ENCODE data around the gene DCST2. TPM values are rescaled to one million over a fixed set of nuclear protein-coding genes. Genes with fewer than 3 reads are reported as not detected.
A peak's percentile ranks its signal among the peaks of the same experiment; 100 is the strongest.

DCST2 gene
- total and polyA plus RNA-seq, 9 donors = 0.17 to 1.4 (median 1.1) TPM; not detected in 1

DNA sequence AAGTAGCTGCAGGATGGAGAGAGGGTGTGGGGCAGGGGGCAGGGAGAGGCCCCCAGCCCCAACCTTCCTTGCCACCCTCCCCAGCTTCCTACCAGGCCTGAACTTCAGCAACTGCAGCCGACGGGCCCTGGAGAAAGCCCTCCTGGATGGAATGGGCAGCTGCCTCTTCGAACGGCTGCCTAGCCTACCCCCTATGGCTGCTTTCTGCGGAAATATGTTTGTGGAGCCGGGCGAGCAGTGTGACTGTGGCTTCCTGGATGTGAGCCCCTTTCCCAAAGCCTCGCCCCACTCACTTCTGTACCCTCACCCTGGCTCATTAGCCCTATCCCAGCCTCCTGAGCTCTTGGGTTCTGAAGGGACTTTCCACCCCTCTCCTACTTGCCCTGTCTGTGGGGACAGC is 23.5 kb upstream of the DCST2 start:
- Histone ChIP-seq H3K27me3 (no peaks in the 10 kb centered on the region), H3K9me3 (no peaks in the 10 kb centered on the region), H3K4me1 (ENCODE audit: insufficient read depth) (peaks cover 7% of the 10 kb centered on the region), H3K4me3 (no peak overlapping the region), H3K27ac (no peak overlapping the region), H3K36me3 (no peaks in the 10 kb centered on the region)
- TF ChIP-seq, protein P1, sequence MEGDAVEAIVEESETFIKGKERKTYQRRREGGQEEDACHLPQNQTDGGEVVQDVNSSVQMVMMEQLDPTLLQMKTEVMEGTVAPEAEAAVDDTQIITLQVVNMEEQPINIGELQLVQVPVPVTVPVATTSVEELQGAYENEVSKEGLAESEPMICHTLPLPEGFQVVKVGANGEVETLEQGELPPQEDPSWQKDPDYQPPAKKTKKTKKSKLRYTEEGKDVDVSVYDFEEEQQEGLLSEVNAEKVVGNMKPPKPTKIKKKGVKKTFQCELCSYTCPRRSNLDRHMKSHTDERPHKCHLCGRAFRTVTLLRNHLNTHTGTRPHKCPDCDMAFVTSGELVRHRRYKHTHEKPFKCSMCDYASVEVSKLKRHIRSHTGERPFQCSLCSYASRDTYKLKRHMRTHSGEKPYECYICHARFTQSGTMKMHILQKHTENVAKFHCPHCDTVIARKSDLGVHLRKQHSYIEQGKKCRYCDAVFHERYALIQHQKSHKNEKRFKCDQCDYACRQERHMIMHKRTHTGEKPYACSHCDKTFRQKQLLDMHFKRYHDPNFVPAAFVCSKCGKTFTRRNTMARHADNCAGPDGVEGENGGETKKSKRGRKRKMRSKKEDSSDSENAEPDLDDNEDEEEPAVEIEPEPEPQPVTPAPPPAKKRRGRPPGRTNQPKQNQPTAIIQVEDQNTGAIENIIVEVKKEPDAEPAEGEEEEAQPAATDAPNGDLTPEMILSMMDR (IDR thresholded peaks at IDR 0.05) = no peak
- TF ChIP-seq EP300 (IDR thresholded peaks at IDR 0.05) = no peak
- 92 to 95% (median 94%) methylated on average over 8 of the region's 8 CpGs for WGBS, 3 donors
- intact Hi-C loops (cut with DNase I) = loop anchor here in 1 of 4 donors (10.0 kb wide), 1 partner anchor 492 kb away; the partner anchor contains the start of gene CHRNB2
- DNase-seq = no peak

GRCh38 chr1:155053531-155054105 is 20.0 kb upstream of the DCST2 start:
- Histone ChIP-seq H3K9me3 (no peaks in the 10 kb centered on the region), H3K27me3 (no peaks in the 10 kb centered on the region), H3K4me1 (ENCODE audit: insufficient read depth) (peaks cover 6% of the 10 kb centered on the region), H3K4me3 (no peak overlapping the region), H3K27ac (no peak overlapping the region), H3K36me3 (no peaks in the 10 kb centered on the region)
- 88 to 93% (median 93%) methylated on average over 7 of the region's 7 CpGs for WGBS, 3 donors
- no peak for DNase-seq
- TF ChIP-seq, protein P1 (IDR thresholded peaks at IDR 0.05) = no peak
- TF ChIP-seq POLR2A (IDR thresholded peaks at IDR 0.05) = no peak
- TF ChIP-seq EP300 (IDR thresholded peaks at IDR 0.05) = no peak
- intact Hi-C loops (cut with DNase I) = loop anchor here in 3 of 4 donors (5.0 to 10.0 kb wide), 4 partner anchors 36 to 489 kb away; partner anchors contain the start of genes CHRNB2 (in 1 of the 3), CKS1B (in 1 of the 3) and SHC1 (in 1 of the 3)

DNA sequence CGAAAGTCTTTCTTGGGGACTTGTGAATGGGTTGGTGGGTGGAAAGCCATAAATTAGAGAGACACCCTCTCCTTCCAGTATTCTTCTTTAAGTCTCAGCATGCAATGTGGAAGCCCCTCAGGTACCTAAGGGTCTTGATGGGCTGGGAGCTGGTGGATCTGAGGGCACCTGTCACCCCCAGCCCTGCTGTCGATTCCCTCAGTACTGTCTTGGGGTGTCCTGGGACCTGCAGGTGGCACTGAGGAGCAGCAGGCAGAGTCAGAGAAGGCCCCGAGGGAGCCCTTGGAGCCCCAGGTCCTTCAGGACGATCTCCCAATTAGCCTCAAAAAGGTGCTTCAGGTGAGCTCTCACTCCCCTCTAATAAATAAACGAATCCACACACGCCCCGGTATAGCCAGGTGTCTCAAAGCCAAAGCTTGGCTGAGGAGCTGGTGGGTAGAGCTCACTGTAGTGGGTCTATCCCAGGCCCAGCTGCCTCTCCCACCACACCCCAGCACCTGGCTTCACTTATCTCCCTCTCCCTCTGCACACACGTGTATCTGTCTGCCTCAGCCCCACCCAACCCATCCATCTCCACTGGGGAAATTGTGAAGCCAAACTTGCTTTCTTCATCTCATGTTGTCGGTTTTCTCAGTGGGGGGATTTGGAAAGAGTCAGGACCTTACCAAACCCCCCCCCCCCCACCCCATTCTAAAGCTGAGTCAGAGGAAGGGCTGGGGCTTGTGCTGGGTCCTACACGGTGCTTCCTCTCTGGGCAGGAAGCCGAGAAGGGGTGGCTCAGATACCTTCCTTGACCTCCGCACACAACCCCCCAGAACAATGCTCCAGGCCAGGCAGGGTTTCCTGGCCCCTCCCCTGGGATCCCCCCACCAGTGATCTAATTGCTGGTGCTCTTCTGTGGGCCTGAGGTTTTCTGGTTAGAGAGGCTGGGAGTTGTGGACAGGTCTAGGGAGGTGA is 19.1 kb upstream of the DCST2 start:
- no peak for TF ChIP-seq POLR2A (IDR thresholded peaks at IDR 0.05)
- TF ChIP-seq, protein P1 (IDR thresholded peaks at IDR 0.05) = no peak
- no peak for TF ChIP-seq EP300 (IDR thresholded peaks at IDR 0.05)
- intact Hi-C loops (cut with DNase I) = loop anchor here in 3 of 4 donors (5.0 to 10.0 kb wide), 4 partner anchors 35 to 488 kb away; partner anchors contain the start of genes CHRNB2 (in 1 of the 3), CKS1B (in 1 of the 3) and SHC1 (in 1 of the 3)
- H3K4me3 ChIP-seq = peak overlapping the region; percentile 82
- 58 to 66% (median 64%) methylated on average over 12 of the region's 12 CpGs for WGBS, 3 donors
- peak overlapping the region in 1 of 2 donors; percentile 81 for H3K27ac ChIP-seq
- H3K27me3 ChIP-seq = no peaks in the 10 kb centered on the region
- no peak for DNase-seq
- H3K36me3 ChIP-seq = no peaks in the 10 kb centered on the region
- no peaks in the 10 kb centered on the region for H3K9me3 ChIP-seq
- H3K4me1 ChIP-seq (ENCODE audit: insufficient read depth) = peaks cover 6% of the 10 kb centered on the region

DNA sequence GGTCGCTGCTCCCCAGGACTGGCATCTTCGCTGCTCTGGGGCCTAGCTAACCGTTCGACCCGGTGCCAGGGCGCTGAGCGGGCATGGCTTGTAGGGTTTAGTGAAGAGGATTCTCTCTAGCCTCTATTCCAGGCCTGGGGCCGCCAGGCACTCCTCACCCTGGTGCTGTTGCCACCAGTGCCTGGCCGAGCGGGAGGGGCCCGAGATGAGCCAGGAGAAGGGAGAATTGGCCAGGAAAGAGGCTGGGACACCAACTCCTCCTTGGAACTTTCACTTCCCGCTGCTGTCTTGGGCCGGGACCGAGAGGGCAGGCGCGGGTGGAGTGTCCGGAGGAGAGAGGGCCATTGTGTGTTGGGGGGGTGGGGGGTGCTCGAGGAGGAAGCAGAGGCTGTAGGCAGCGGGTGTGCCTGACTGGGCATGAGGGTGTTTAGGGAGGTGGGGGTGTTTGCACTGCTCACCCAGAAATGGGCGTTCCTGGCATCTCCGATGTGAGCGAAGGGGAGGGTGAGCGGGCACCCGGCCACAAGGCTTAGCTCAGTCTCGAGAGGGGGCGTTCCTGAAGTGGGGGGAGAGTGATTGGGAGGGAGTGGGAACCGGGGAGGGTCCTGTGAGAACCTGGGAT is 18.3 kb upstream of the DCST2 start:
- Histone ChIP-seq H3K9me3 (no peaks in the 10 kb centered on the region), H3K4me1 (ENCODE audit: insufficient read depth) (peaks cover 6% of the 10 kb centered on the region), H3K4me3 (peak overlapping the region; percentile 82), H3K27ac (peak overlapping the region in 1 of 2 donors; percentile 81), H3K36me3 (no peaks in the 10 kb centered on the region), H3K27me3 (no peaks in the 10 kb centered on the region)
- TF ChIP-seq EP300 (IDR thresholded peaks at IDR 0.05) (no peak), POLR2A (IDR thresholded peaks at IDR 0.05) (no peak)
- TF ChIP-seq, protein P1 (IDR thresholded peaks at IDR 0.05) = no peak
- WGBS, 3 donors = 1% methylated on average over 23 to 27 of the region's 27 CpGs
- DNase-seq = peak; percentile 51 to 68 (median 65)
- intact Hi-C loops (cut with DNase I) = loop anchor here in 3 of 4 donors (5.0 to 10.0 kb wide), 4 partner anchors 35 to 487 kb away; partner anchors contain the start of genes CHRNB2 (in 1 of the 3), CKS1B (in 1 of the 3) and SHC1 (in 1 of the 3)
